ENCODE data around the gene CHP1. TPM values are rescaled to one million over a fixed set of nuclear protein-coding genes. Genes with fewer than 3 reads are reported as not detected.

Gene CHP1
- total RNA-seq, 1 experiment from 2014 or later, result 101 TPM

GRCh38 chr15:41182266-41182665, 48.8 kb upstream of the CHP1 start:
- no peaks in the 10 kb centered on the region for H4K20me1 ChIP-seq (ENCODE audit: insufficient read depth)
- H3K4me2 ChIP-seq (ENCODE audit: low read length), result no peak overlapping the region
- intact Hi-C loops (cut with micrococcal nuclease), result loop anchor here (10.0 kb wide), 2 partner anchors 157 to 247 kb away; no protein-coding TSS in a partner anchor
- peaks cover 2 to 8% of the 10 kb centered on the region in 2 experiments; a peak in 1 of 4 replicates for H3K4me1 ChIP-seq (ENCODE audit: control insufficient read depth in 1 of 2, insufficient read depth in 2 of 2, low read length in 2 of 2)
- ChIA-PET RAD21 (ENCODE audit: low non-redundant PET in 1 of 2, low total read pairs in 2 of 2, uncharacterized antibody in 2 of 2, unreplicated experiment in 2 of 2) (interaction anchor here in 1 of 2 experiments (0.7 kb wide), 1 partner anchor 325 kb away, joined by 3 read pairs; no protein-coding TSS in a partner anchor), POLR2A (no interaction called here), CTCF (interaction anchor here (0.8 to 0.9 kb wide), 3 partner anchors 252 to 278 kb away, joined by 3 read pairs; no protein-coding TSS in a partner anchor)
- no peaks in the 10 kb centered on the region for H3K9me2 ChIP-seq (ENCODE audit: insufficient read depth)
- H3K9ac ChIP-seq (ENCODE audit: low read length), result no peak overlapping the region
- no peaks in the 10 kb centered on the region for H3K27me3 ChIP-seq (ENCODE audit: insufficient read depth, low read length)
- no peak for ATAC-seq
- no peak for DNase-seq (ENCODE audit: low read depth, low spot score)
- H3K9me3 ChIP-seq (ENCODE audit: control insufficient read depth in 1 of 2, insufficient read depth in 1 of 2, low read depth in 1 of 2, low read length in 2 of 2), result no peaks in the 10 kb centered on the region
- no peak overlapping the region for H3K4me3 ChIP-seq (replicated peaks in 1 of 2; ENCODE audit: low read depth in 1 of 2, low read length in 2 of 2)
- no peaks in the 10 kb centered on the region for H3K79me2 ChIP-seq (ENCODE audit: insufficient read depth, low read length)
- H2AFZ ChIP-seq (ENCODE audit: low read depth, low read length, poor library complexity, severe bottlenecking), result no peak overlapping the region
- H3K36me3 ChIP-seq (ENCODE audit: control insufficient read depth in 1 of 2, insufficient read depth in 2 of 2, low read length in 2 of 2), result no peaks in the 10 kb centered on the region
- H3K27ac ChIP-seq (ENCODE audit: low read depth, low read length), result no peak overlapping the region
- TF ChIP-seq CTCF (IDR thresholded peaks at IDR 0.05 in 2 of 3, conservative IDR thresholded peaks at IDR 0.05 in 1 of 3; ENCODE audit: borderline replicate concordance in 1 of 3, insufficient read depth in 1 of 3, low read depth in 2 of 3, low read length in 2 of 3) (no peak), EGR1 (IDR thresholded peaks at IDR 0.05; ENCODE audit: low read depth) (no peak), ZFX (IDR thresholded peaks at IDR 0.05) (no peak), SP1 (IDR thresholded peaks at IDR 0.05; ENCODE audit: low read depth) (no peak), EZH2 (IDR thresholded peaks at IDR 0.05) (no peak), TCF7L2 (IDR thresholded peaks at IDR 0.05; ENCODE audit: borderline replicate concordance, extremely low read depth, insufficient read depth, insufficient read length) (no peak)
- BruUV-seq (replicated peaks), result no TSS peak

- Histone ChIP-seq H3K27ac (ENCODE audit: low read depth, low read length) (no peak overlapping the region), H3K9ac (ENCODE audit: low read length) (no peak overlapping the region), H3K4me1 (ENCODE audit: control insufficient read depth in 1 of 2, insufficient read depth in 2 of 2, low read length in 2 of 2) (peaks cover 2 to 8% of the 10 kb centered on the region in 2 experiments; a peak in 1 of 4 replicates), H3K79me2 (ENCODE audit: insufficient read depth, low read length) (no peaks in the 10 kb centered on the region), H3K4me2 (ENCODE audit: low read length) (no peak overlapping the region), H2AFZ (ENCODE audit: low read depth, low read length, poor library complexity, severe bottlenecking) (peak overlapping the region; percentile 7), H4K20me1 (ENCODE audit: insufficient read depth) (no peaks in the 10 kb centered on the region), H3K9me2 (ENCODE audit: insufficient read depth) (no peaks in the 10 kb centered on the region), H3K27me3 (ENCODE audit: insufficient read depth, low read length) (no peaks in the 10 kb centered on the region), H3K9me3 (ENCODE audit: control insufficient read depth in 1 of 2, insufficient read depth in 1 of 2, low read depth in 1 of 2, low read length in 2 of 2) (no peaks in the 10 kb centered on the region), H3K4me3 (replicated peaks in 1 of 2; ENCODE audit: low read depth in 1 of 2, low read length in 2 of 2) (no peak overlapping the region), H3K36me3 (ENCODE audit: control insufficient read depth in 1 of 2, insufficient read depth in 2 of 2, low read length in 2 of 2) (no peaks in the 10 kb centered on the region)
- CTCF ChIA-PET, result interaction anchor here (1.0 to 3.0 kb wide), 7 partner anchors 8 to 325 kb away, joined by 3 to 78 read pairs (median 6); partner anchors contain the start of gene VPS18
- DNase-seq (ENCODE audit: low read depth, low spot score) (no peak), ATAC-seq (no peak)
- POLR2A ChIA-PET, result interaction anchor here (1.0 to 1.1 kb wide), 3 partner anchors 255 to 280 kb away, joined by 3 to 5 read pairs (median 3); partner anchors contain the start of gene DLL4
- no TSS peak for BruUV-seq (replicated peaks)
- RAD21 ChIA-PET (ENCODE audit: low non-redundant PET in 1 of 2, low total read pairs in 2 of 2, uncharacterized antibody in 2 of 2, unreplicated experiment in 2 of 2), result interaction anchor here (0.9 to 2.5 kb wide), 2 partner anchors 278 to 291 kb away, joined by 3 to 9 read pairs; no protein-coding TSS in a partner anchor
- intact Hi-C loops (cut with micrococcal nuclease), result loop anchor here (10.0 kb wide), 2 partner anchors 159 to 249 kb away; no protein-coding TSS in a partner anchor
- TF ChIP-seq TCF7L2 (IDR thresholded peaks at IDR 0.05; ENCODE audit: borderline replicate concordance, extremely low read depth, insufficient read depth, insufficient read length), result no peak
- TF ChIP-seq EZH2 (IDR thresholded peaks at IDR 0.05), result no peak
- no peak for TF ChIP-seq YY1 (IDR thresholded peaks at IDR 0.05; ENCODE audit: extremely low read depth, insufficient replicate concordance, low read depth, low read length)
- no peak for TF ChIP-seq EZH2phosphoT487 (IDR thresholded peaks at IDR 0.05; ENCODE audit: borderline replicate concordance)
- TF ChIP-seq ELF1 (IDR thresholded peaks at IDR 0.05; ENCODE audit: borderline replicate concordance, low read depth), result no peak
- TF ChIP-seq MAX (IDR thresholded peaks at IDR 0.05), result no peak
- TF ChIP-seq EGR1 (IDR thresholded peaks at IDR 0.05; ENCODE audit: low read depth), result no peak
- no peak for TF ChIP-seq RAD21 (IDR thresholded peaks at IDR 0.05; ENCODE audit: low read depth)
- TF ChIP-seq ZBTB33 (IDR thresholded peaks at IDR 0.05; ENCODE audit: extremely low read depth, insufficient replicate concordance, low read length), result no peak
- TF ChIP-seq CBX3 (IDR thresholded peaks at IDR 0.05; ENCODE audit: low read depth), result no peak
- no peak for TF ChIP-seq CEBPB (IDR thresholded peaks at IDR 0.05; ENCODE audit: low read depth)
- no peak for TF ChIP-seq ATF3 (IDR thresholded peaks at IDR 0.05)
- no peak for TF ChIP-seq POLR2A (IDR thresholded peaks at IDR 0.05; ENCODE audit: borderline replicate concordance, extremely low read depth, insufficient read depth, insufficient read length)
Measured at GRCh38 chr15:41183581-41183980, 47.5 kb upstream of the CHP1 start.

All from HCT116 (cell line).